GM10266 (cell line): ENCODE measurements around the gene SORCS2.

Source experiments
- DNase-seq: peaks from one replicate; pipeline ENCODE4 v3.0.0; 2012; ENCODE audit errors: extremely low spot score
- CTCF ChIP-seq: IDR thresholded peaks from 2 replicates; pipeline ENCODE4 v1.5.1; 2012; ENCODE audit warnings: mild to moderate bottlenecking, low read depth; ENCODE audit not compliant: control insufficient read depth, insufficient read depth; ENCODE audit errors: missing control alignments

SORCS2 gene

GRCh38 chr4:7431696-7432530, 239.6 kb downstream of the SORCS2 start:
- DNase-seq, result no peak
- no peak for TF ChIP-seq CTCF

- DNase-seq, result no peak
- TF ChIP-seq CTCF, result no peak
Observed at GRCh38 chr4:7432531-7433375, 240.4 kb downstream of the SORCS2 start.

GRCh38 chr4:7433376-7434140, 241.2 kb downstream of the SORCS2 start:
- no peak for DNase-seq
- no peak for TF ChIP-seq CTCF

GRCh38 chr4:7434141-7434765, 241.9 kb downstream of the SORCS2 start:
- no peak for DNase-seq
- no peak for TF ChIP-seq CTCF

GRCh38 chr4:7434766-7435150, 242.4 kb downstream of the SORCS2 start, which contains the start of gene PSAPL1:
TSS of gene PSAPL1 (minus strand) at chr4:7434930. CDS start at chr4:7434879, 51 bp downstream.
- no peak for DNase-seq
- TF ChIP-seq CTCF, result no peak

GRCh38 chr4:7435471-7436061, 243.2 kb downstream of the SORCS2 start:
- DNase-seq, result no peak
- TF ChIP-seq CTCF, result no peak
